ENCODE measurements around the gene XG. TPM values are rescaled to one million over a fixed set of nuclear protein-coding genes. Genes with fewer than 3 reads are reported as not detected.

The XG gene
- total RNA-seq, 1 donor from 2014 or later = 0.63 TPM

DNA sequence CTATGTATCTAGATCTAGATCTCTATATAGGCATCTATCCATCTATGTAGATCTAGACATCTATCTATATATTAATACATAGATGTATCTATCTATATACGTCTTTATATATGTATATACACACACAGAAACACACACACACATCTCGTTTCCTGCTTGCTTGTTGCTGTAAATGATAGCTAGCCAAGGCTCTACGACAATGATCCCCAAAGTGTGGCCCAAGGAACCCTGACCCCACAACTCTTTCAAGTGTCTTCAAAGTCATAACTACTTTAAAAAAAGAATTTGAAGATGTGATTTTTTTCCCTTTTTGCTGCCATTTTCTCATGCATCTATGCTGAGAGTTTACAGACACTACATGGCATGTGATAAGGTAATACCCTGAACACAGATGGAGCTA is 105.7 kb downstream of the XG start:
- TF ChIP-seq, protein P1, sequence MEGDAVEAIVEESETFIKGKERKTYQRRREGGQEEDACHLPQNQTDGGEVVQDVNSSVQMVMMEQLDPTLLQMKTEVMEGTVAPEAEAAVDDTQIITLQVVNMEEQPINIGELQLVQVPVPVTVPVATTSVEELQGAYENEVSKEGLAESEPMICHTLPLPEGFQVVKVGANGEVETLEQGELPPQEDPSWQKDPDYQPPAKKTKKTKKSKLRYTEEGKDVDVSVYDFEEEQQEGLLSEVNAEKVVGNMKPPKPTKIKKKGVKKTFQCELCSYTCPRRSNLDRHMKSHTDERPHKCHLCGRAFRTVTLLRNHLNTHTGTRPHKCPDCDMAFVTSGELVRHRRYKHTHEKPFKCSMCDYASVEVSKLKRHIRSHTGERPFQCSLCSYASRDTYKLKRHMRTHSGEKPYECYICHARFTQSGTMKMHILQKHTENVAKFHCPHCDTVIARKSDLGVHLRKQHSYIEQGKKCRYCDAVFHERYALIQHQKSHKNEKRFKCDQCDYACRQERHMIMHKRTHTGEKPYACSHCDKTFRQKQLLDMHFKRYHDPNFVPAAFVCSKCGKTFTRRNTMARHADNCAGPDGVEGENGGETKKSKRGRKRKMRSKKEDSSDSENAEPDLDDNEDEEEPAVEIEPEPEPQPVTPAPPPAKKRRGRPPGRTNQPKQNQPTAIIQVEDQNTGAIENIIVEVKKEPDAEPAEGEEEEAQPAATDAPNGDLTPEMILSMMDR (conservative IDR thresholded peaks at IDR 0.05) = no peak
- Mint-ChIP-seq H3K9me3 (no peaks in the 10 kb centered on the region), H3K27me3 (no peaks in the 10 kb centered on the region), H3K4me3 (no peak overlapping the region), H3K27ac (no peak overlapping the region), H3K36me3 (peaks cover 26% of the 10 kb centered on the region), H3K4me1 (ENCODE audit: unreplicated experiment) (no peaks in the 10 kb centered on the region)
- DNase-seq (ENCODE audit: extremely low spot score, unreplicated experiment) = no peak

DNA sequence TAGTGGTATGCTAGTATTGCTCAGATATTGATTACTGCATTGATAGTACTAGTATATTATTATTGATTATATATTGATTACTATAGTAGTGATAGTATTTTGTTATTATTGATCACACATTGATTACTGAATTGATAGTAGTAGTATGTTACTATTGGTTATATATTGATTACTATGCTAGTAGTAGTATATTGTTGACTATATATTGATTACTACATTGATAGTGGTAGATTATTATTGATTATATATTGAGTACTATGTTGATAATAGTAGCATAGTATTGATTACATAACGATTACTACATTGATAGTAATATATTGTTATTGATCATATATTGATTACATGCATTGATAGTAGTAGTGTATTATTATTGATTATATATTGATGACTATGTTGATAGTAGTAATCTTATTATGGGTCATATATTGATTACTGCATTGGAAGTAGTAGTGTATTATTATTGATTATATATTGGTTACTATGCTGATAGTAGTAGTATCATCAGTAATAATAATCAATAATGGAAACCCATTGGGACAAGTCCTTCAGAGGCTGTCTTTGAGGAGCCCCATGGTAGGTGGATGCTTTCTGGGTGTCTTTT is 107.5 kb downstream of the XG start:
- Mint-ChIP-seq H3K27me3 (no peaks in the 10 kb centered on the region), H3K4me3 (no peak overlapping the region), H3K9me3 (no peaks in the 10 kb centered on the region), H3K27ac (no peak overlapping the region), H3K4me1 (ENCODE audit: unreplicated experiment) (peaks cover 4% of the 10 kb centered on the region), H3K36me3 (peaks cover 33% of the 10 kb centered on the region)
- TF ChIP-seq, protein P1 (conservative IDR thresholded peaks at IDR 0.05) = no peak
- DNase-seq (ENCODE audit: extremely low spot score, unreplicated experiment) = no peak

DNA sequence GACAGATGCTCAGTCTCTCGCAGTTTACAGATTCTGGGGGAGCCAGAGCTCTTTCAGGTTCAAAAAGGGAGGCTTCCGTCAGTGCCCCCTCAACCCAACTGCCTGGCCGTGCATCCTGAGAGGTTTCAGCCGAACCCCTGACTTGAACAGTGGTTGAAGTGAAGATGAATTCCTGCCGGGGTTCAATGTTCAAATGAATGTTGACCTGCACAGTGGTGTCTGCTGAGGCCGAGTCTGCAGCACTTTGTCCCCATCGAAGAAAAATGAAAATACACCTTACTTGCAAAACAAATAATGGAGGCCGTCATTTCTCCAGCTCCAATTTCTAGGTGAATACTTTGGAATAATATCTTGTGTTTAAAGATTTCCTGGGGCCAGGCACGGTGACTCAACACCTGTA is 110.6 kb downstream of the XG start:
- H3K36me3 Mint-ChIP-seq = peaks cover 38% of the 10 kb centered on the region
- H3K27me3 Mint-ChIP-seq = no peaks in the 10 kb centered on the region
- H3K9me3 Mint-ChIP-seq = no peaks in the 10 kb centered on the region
- peaks cover 4% of the 10 kb centered on the region for H3K4me1 Mint-ChIP-seq (ENCODE audit: unreplicated experiment)
- no peak overlapping the region for H3K4me3 Mint-ChIP-seq
- DNase-seq (ENCODE audit: extremely low spot score, unreplicated experiment) = peak; percentile 47
- TF ChIP-seq, protein P1 (conservative IDR thresholded peaks at IDR 0.05) = no peak
- H3K27ac Mint-ChIP-seq = no peak overlapping the region

DNA sequence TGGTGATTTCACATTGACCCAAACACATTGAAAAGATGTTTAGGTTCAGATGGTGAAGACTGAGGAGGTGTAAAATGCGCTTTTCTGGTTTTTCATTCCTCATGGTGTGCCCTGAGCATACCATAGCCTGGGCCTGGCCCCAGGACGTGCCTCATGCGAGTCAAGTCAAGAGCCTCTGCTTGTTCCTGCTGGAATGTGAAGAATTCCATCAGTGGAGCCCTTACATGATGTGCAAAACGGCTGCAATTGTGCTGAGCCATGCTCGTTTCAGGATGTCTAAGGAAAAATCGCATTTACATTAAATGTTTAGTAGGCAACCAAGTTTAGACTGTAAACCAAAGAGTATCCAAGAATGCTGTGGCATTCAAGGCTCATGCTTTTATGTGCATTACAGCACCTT is 111.8 kb downstream of the XG start:
- Mint-ChIP-seq H3K36me3 (peaks cover 40% of the 10 kb centered on the region), H3K9me3 (no peaks in the 10 kb centered on the region), H3K4me3 (peak overlapping the region; percentile 25), H3K27ac (peak overlapping the region; percentile 71), H3K4me1 (ENCODE audit: unreplicated experiment) (peaks cover 4% of the 10 kb centered on the region), H3K27me3 (no peaks in the 10 kb centered on the region)
- peak; percentile 32 for DNase-seq (ENCODE audit: extremely low spot score, unreplicated experiment)
- TF ChIP-seq, protein P1 (conservative IDR thresholded peaks at IDR 0.05) = no peak

Other genes starting within 250 kb of the XG start
- 292 and 372 TPM in 2 replicates for gene CD99, start 60.7 kb upstream of the XG start, total RNA-seq (ENCODE audit: low replicate concordance)
- gene GYG2, start 76.9 kb downstream of the XG start, total RNA-seq (ENCODE audit: low replicate concordance) = 19.7 and 49.2 TPM in 2 replicates
- gene ARSD, start 177.3 kb downstream of the XG start, total RNA-seq (ENCODE audit: low replicate concordance) = 38.7 and 54.6 TPM in 2 replicates

All from type B pancreatic cell (in vitro differentiated cells).